KMS-11 (cell line): Measurements from ENCODE around the gene PCNX3.

Source experiments
- H2AFZ ChIP-seq: fragments of 200-600 bp; sonication (generic); 2 replicates; pipeline ENCODE4 v1.6.1; 2016; ENCODE audit warnings: antibody characterized with exemption, mixed run types, low read depth
- H3K27ac ChIP-seq: fragments of 200-600 bp; sonication (generic); 2 replicates; pipeline ENCODE4 v1.6.1; 2016; ENCODE audit warnings: mild to moderate bottlenecking, mixed run types
- H3K27me3 ChIP-seq: fragments of 200-600 bp; sonication (generic); 2 replicates; pipeline ENCODE4 v1.6.1; 2017; ENCODE audit warnings: mild to moderate bottlenecking, low read depth, mixed run types, moderate library complexity; ENCODE audit not compliant: insufficient read depth
- H3K36me3 ChIP-seq: fragments of 200-600 bp; sonication (generic); 2 replicates; pipeline ENCODE4 v1.6.1; 2017; ENCODE audit warnings: mild to moderate bottlenecking, mixed run types; ENCODE audit not compliant: insufficient read depth
- H3K4me1 ChIP-seq: fragments of 200-600 bp; sonication (generic); 2 replicates; pipeline ENCODE4 v1.6.1; 2016; ENCODE audit warnings: mild to moderate bottlenecking, low read depth, mixed run types; ENCODE audit not compliant: poor library complexity, severe bottlenecking
- H3K4me2 ChIP-seq: fragments of 200-600 bp; sonication (generic); 2 replicates; pipeline ENCODE4 v1.7.0; 2016; ENCODE audit warnings: mild to moderate bottlenecking, mixed run types
- H3K4me3 ChIP-seq: fragments of 200-600 bp; sonication (generic); IDR thresholded peaks from 2 replicates; pipeline ENCODE4 v1.6.1; 2017; ENCODE audit warnings: low read depth, low read length, mixed read lengths; ENCODE audit not compliant: insufficient read depth
- H3K79me2 ChIP-seq: fragments of 200-600 bp; sonication (generic); 2 replicates; pipeline ENCODE4 v1.6.1; 2016; ENCODE audit warnings: low read depth, mixed run types; ENCODE audit not compliant: insufficient read depth
- H3K9ac ChIP-seq: fragments of 200-600 bp; sonication (generic); 2 replicates; pipeline ENCODE4 v1.6.1; 2016; ENCODE audit warnings: mild to moderate bottlenecking, mixed run types
- H4K20me1 ChIP-seq: fragments of 200-600 bp; sonication (generic); 2 replicates; pipeline ENCODE4 v1.6.1; 2016; ENCODE audit warnings: mild to moderate bottlenecking, mixed run types; ENCODE audit not compliant: insufficient read depth
- TF ChIP-seq, protein P1 (sequence below): fragments of 200-600 bp; sonication (generic); conservative IDR thresholded peaks from 2 replicates; pipeline ENCODE4 v1.6.1; 2017; ENCODE audit warnings: low read depth, mild to moderate bottlenecking, antibody characterized with exemption, low read length, moderate library complexity, mixed read lengths

PCNX3 gene

GRCh38 chr11:65622011-65622410 lies 6.4 kb downstream of the PCNX3 start:
- Histone ChIP-seq H3K4me1 (peaks cover 9% of the 10 kb centered on the region), H3K27ac (no peak overlapping the region), H3K9ac (no peak overlapping the region), H3K4me3 (no peak overlapping the region), H3K79me2 (peaks cover 16% of the 10 kb centered on the region), H4K20me1 (no peaks in the 10 kb centered on the region), H3K27me3 (no peaks in the 10 kb centered on the region), H3K4me2 (no peak overlapping the region), H3K36me3 (no peaks in the 10 kb centered on the region), H2AFZ (no peak overlapping the region)
- TF ChIP-seq, protein P1, sequence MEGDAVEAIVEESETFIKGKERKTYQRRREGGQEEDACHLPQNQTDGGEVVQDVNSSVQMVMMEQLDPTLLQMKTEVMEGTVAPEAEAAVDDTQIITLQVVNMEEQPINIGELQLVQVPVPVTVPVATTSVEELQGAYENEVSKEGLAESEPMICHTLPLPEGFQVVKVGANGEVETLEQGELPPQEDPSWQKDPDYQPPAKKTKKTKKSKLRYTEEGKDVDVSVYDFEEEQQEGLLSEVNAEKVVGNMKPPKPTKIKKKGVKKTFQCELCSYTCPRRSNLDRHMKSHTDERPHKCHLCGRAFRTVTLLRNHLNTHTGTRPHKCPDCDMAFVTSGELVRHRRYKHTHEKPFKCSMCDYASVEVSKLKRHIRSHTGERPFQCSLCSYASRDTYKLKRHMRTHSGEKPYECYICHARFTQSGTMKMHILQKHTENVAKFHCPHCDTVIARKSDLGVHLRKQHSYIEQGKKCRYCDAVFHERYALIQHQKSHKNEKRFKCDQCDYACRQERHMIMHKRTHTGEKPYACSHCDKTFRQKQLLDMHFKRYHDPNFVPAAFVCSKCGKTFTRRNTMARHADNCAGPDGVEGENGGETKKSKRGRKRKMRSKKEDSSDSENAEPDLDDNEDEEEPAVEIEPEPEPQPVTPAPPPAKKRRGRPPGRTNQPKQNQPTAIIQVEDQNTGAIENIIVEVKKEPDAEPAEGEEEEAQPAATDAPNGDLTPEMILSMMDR, result no peak

GRCh38 chr11:65623177-65623576 lies 7.6 kb downstream of the PCNX3 start:
- Histone ChIP-seq H3K27ac (no peak overlapping the region), H3K4me3 (no peak overlapping the region), H3K4me2 (no peak overlapping the region), H3K36me3 (no peaks in the 10 kb centered on the region), H3K9ac (no peak overlapping the region), H4K20me1 (no peaks in the 10 kb centered on the region), H3K79me2 (peaks cover 7% of the 10 kb centered on the region; the same call in 1 of the 2 replicates), H3K4me1 (no peaks in the 10 kb centered on the region), H2AFZ (no peak overlapping the region), H3K27me3 (no peaks in the 10 kb centered on the region)
- TF ChIP-seq, protein P1, result no peak

DNA sequence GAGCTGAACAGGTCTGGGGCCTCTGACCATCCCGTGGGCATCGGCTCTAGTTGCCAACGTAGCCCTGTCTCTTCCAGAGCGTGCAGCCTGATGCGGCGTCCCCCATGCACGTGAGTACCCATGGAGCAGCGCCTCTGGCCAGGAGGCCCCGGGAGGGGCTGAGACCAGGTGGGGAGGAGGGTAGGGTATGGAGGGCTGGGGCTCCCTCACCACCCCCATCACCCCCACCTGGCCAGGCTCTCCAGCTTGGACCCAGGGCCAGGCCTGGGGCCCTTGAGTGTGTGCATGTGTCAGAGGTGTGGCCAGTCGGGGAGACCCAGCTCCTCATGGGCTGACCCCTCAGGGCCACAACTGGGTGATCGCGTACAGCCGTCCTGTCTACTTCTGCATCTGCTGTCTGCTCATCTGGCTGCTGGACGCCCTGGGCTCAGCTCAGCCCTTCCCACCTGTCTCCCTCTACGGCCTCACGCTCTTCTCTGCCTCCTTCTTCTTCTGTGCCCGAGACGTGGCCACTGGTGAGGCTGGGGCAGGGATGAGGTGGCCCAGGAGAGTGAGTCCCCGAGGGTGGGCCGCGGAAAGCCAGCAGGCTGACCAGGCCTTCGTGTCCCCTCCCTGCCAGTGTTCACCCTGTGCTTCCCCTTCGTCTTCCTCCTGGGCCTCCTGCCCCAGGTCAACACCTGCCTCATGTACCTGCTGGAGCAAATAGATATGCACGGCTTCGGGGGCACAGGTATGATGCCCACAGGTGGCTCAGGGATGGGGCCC lies 8.5 kb downstream of the PCNX3 start:
- Histone ChIP-seq H4K20me1 (no peaks in the 10 kb centered on the region), H3K4me2 (no peak overlapping the region), H3K4me3 (no peak overlapping the region), H2AFZ (no peak overlapping the region), H3K9ac (no peak overlapping the region), H3K27ac (no peak overlapping the region), H3K4me1 (no peaks in the 10 kb centered on the region), H3K27me3 (no peaks in the 10 kb centered on the region), H3K79me2 (no peaks in the 10 kb centered on the region), H3K36me3 (no peaks in the 10 kb centered on the region)
- TF ChIP-seq, protein P1, result no peak

- H3K4me2 ChIP-seq, result no peak overlapping the region
- H3K4me3 ChIP-seq, result no peak overlapping the region
- H3K27me3 ChIP-seq, result no peaks in the 10 kb centered on the region
- no peak overlapping the region for H3K9ac ChIP-seq
- no peak overlapping the region for H2AFZ ChIP-seq
- no peaks in the 10 kb centered on the region for H4K20me1 ChIP-seq
- no peaks in the 10 kb centered on the region for H3K79me2 ChIP-seq
- H3K36me3 ChIP-seq, result no peaks in the 10 kb centered on the region
- TF ChIP-seq, protein P1, result no peak
- H3K27ac ChIP-seq, result no peak overlapping the region
- no peaks in the 10 kb centered on the region for H3K4me1 ChIP-seq
These were observed 9.5 kb downstream of the PCNX3 start for GRCh38 chr11:65624931-65625627.
